Activated T-cell treated with anti-CD3 and anti-CD28 coated beads, Interleukin-2, amount 50 U/mL, for 24 hours (primary cell): Measurements from ENCODE around the gene DLGAP4.
A peak's percentile ranks its signal among the peaks of the same experiment; 100 is the strongest.

ENCODE experiments used
- DNase-seq: peaks from one replicate; pipeline ENCODE4 v3.0.0-alpha.2; 2020
- H3K27ac Mint-ChIP-seq: 2 replicates; pipeline ENCODE4 v1.8.0; 2020; ENCODE audit warnings: mild to moderate bottlenecking, mixed read lengths
- H3K27me3 Mint-ChIP-seq: 2 replicates; pipeline ENCODE4 v1.8.0; 2020; ENCODE audit warnings: mixed read lengths
- H3K36me3 Mint-ChIP-seq: 2 replicates; pipeline ENCODE4 v1.8.0; 2020; ENCODE audit warnings: low read depth, mixed read lengths
- H3K4me1 Mint-ChIP-seq: 2 replicates; pipeline ENCODE4 v1.8.0; 2020; ENCODE audit warnings: low read depth, mixed read lengths
- H3K4me3 Mint-ChIP-seq: 2 replicates; pipeline ENCODE4 v1.8.0; 2020; ENCODE audit warnings: mild to moderate bottlenecking, moderate library complexity, mixed read lengths
- H3K9me3 Mint-ChIP-seq: 2 replicates; pipeline ENCODE4 v1.8.0; 2020; ENCODE audit warnings: mixed read lengths

Gene DLGAP4

GRCh38 chr20:36571564-36572504 is 265.7 kb downstream of the DLGAP4 start:
- peaks cover 39% of the 10 kb centered on the region for H3K4me1 Mint-ChIP-seq
- peaks cover 23% of the 10 kb centered on the region for H3K36me3 Mint-ChIP-seq
- peak overlapping the region; percentile 99 for H3K27ac Mint-ChIP-seq
- H3K4me3 Mint-ChIP-seq, result peak overlapping the region; percentile 86
- DNase-seq, result no peak
- H3K9me3 Mint-ChIP-seq, result no peaks in the 10 kb centered on the region
- H3K27me3 Mint-ChIP-seq, result no peaks in the 10 kb centered on the region

GRCh38 chr20:36572701-36573102 is 266.6 kb downstream of the DLGAP4 start:
- Mint-ChIP-seq H3K27ac (peak overlapping the region; percentile 99), H3K4me3 (peak overlapping the region; percentile 86), H3K36me3 (peaks cover 27% of the 10 kb centered on the region), H3K27me3 (no peaks in the 10 kb centered on the region), H3K4me1 (peaks cover 39% of the 10 kb centered on the region), H3K9me3 (no peaks in the 10 kb centered on the region)
- no peak for DNase-seq

GRCh38 chr20:36573103-36573797 is 267.1 kb downstream of the DLGAP4 start, which contains the start of gene TGIF2:
Gene TGIF2 (plus strand): TSS chr20:36573597. CDS start chr20:36578775, 5,178 bp downstream.
- Mint-ChIP-seq H3K9me3 (no peaks in the 10 kb centered on the region), H3K4me1 (peaks cover 39% of the 10 kb centered on the region), H3K4me3 (peak within 1 kb of the TSS; percentile 89), H3K36me3 (peaks cover 33% of the 10 kb centered on the region), H3K27me3 (no peaks in the 10 kb centered on the region), H3K27ac (peak within 1 kb of the TSS; percentile 99)
- peak; percentile 93 for DNase-seq

- peak; percentile 63 for DNase-seq
- peaks cover 44% of the 10 kb centered on the region for H3K4me1 Mint-ChIP-seq
Observed at GRCh38 chr20:36573798-36574365, 267.7 kb downstream of the DLGAP4 start.

GRCh38 chr20:36574366-36575135 is 268.4 kb downstream of the DLGAP4 start:
- H3K4me3 Mint-ChIP-seq, result peak overlapping the region; percentile 89
- peak; percentile 71 for DNase-seq
- H3K4me1 Mint-ChIP-seq, result peaks cover 45% of the 10 kb centered on the region
- no peaks in the 10 kb centered on the region for H3K9me3 Mint-ChIP-seq
- no peaks in the 10 kb centered on the region for H3K27me3 Mint-ChIP-seq
- H3K36me3 Mint-ChIP-seq, result peaks cover 46% of the 10 kb centered on the region
- peak overlapping the region; percentile 94 for H3K27ac Mint-ChIP-seq

More at GRCh38 chr20:36573798-36574365, 267.7 kb downstream of the DLGAP4 start:
- Mint-ChIP-seq H3K36me3 (peaks cover 39% of the 10 kb centered on the region), H3K27ac (peak overlapping the region; percentile 75), H3K4me3 (peak overlapping the region; percentile 89), H3K27me3 (no peaks in the 10 kb centered on the region), H3K9me3 (no peaks in the 10 kb centered on the region)

- H3K36me3 Mint-ChIP-seq, result peaks cover 59% of the 10 kb centered on the region
- H3K4me1 Mint-ChIP-seq, result peaks cover 53% of the 10 kb centered on the region
- H3K4me3 Mint-ChIP-seq, result peak overlapping the region; percentile 89
- H3K9me3 Mint-ChIP-seq, result no peaks in the 10 kb centered on the region
- no peaks in the 10 kb centered on the region for H3K27me3 Mint-ChIP-seq
- DNase-seq, result no peak
- H3K27ac Mint-ChIP-seq, result peak overlapping the region; percentile 94
Observed at GRCh38 chr20:36576081-36576445, 269.9 kb downstream of the DLGAP4 start.
